ENCODE data around the gene GXYLT1. TPM values are rescaled to one million over a fixed set of nuclear protein-coding genes. Genes with fewer than 3 reads are reported as not detected.

Gene GXYLT1
- total and polyA plus RNA-seq, 2 of the 13 experiments (the other 11 are each of a cell fraction or from before 2014, with no cell fraction given), result 7.8 to 17.0 TPM

DNA sequence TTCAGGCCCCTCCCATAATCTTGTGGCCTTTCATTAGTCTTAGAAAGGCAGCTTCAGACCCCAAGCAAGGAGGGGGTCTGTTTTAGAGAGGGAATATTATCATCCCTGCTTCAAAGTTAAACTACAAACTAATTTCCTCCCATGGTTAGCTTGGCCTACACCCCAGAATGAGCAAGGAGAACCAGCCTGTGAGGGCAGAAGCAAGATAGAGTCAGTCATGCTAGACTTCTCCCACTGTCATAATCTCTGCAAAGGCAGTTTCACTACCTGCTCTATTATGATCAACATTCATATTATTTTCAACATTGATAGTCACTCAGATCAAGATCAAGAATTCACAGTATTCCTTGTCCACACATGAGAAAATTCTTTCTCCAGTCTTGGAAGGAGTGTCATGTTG lies 105.1 kb downstream of the GXYLT1 start (continued):
- no peak for TF ChIP-seq KAT2B (IDR thresholded peaks at IDR 0.05; ENCODE audit: borderline replicate concordance, low read depth, low read length)

DNA sequence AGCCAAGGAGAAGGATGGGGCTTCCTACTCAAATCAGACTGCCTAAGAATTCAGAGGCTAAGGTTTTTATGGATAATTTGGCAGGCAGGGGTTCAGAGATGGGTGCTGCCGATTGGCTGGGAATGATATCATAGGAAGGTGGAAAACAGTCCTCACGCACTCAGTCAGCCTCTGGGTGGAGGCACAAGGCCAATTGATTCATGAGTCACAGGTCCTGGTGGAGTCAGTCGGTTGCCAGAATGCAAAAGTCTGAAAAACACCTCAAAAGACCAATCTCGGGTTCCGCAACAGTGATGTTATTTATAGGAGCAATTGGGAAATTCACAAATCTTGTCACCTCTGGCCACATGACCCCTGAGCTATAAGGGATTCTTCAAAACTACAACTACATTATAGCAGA lies 105.5 kb downstream of the GXYLT1 start:
- in situ Hi-C loops (cut with HindIII; ENCODE audit: extremely low pct_ligation_motif_present, low pct_unique_long_range_greater_than_20kb), result no loop called here
- no peak; the same call in 2 of the 3 replicates for ATAC-seq
- Histone ChIP-seq H3K27ac (ENCODE audit: extremely low read length, insufficient read depth, low read length) (no peak overlapping the region), H4K20me1 (ENCODE audit: insufficient read depth, low read length) (no peaks in the 10 kb centered on the region), H3K4me3 (replicated peaks in 1 of 3; ENCODE audit: insufficient read depth in 1 of 3, low read depth in 2 of 3, low read length in 3 of 3) (no peak overlapping the region), H3K4me2 (ENCODE audit: low read depth, low read length) (no peak overlapping the region), H3K79me2 (ENCODE audit: insufficient read depth, low read length) (no peaks in the 10 kb centered on the region), H3K9me3 (ENCODE audit: low read length) (no peaks in the 10 kb centered on the region), H3K4me1 (ENCODE audit: insufficient read depth, low read length) (no peaks in the 10 kb centered on the region), H2AFZ (ENCODE audit: low read length) (no peak overlapping the region), H3K9ac (ENCODE audit: insufficient read depth, low read depth, low read length) (no peak overlapping the region), H3K27me3 (ENCODE audit: control insufficient read depth in 1 of 2, insufficient read depth in 2 of 2, low read length in 2 of 2) (no peaks in the 10 kb centered on the region; a peak in 1 of 5 replicates), H3K36me3 (replicated peaks in 1 of 2; ENCODE audit: control insufficient read depth in 1 of 2, insufficient read depth in 2 of 2, low read length in 2 of 2) (no peaks in the 10 kb centered on the region)
- POLR2A ChIA-PET, result no interaction called here
- no peak for DNase-seq (ENCODE audit: low spot score)
- no peak for TF ChIP-seq HCFC1 (IDR thresholded peaks at IDR 0.05; ENCODE audit: low read depth, low read length)
- no peak for TF ChIP-seq MYC (CRISPR knock-in tag; IDR thresholded peaks at IDR 0.05; ENCODE audit: borderline replicate concordance)
- TF ChIP-seq, protein P1, sequence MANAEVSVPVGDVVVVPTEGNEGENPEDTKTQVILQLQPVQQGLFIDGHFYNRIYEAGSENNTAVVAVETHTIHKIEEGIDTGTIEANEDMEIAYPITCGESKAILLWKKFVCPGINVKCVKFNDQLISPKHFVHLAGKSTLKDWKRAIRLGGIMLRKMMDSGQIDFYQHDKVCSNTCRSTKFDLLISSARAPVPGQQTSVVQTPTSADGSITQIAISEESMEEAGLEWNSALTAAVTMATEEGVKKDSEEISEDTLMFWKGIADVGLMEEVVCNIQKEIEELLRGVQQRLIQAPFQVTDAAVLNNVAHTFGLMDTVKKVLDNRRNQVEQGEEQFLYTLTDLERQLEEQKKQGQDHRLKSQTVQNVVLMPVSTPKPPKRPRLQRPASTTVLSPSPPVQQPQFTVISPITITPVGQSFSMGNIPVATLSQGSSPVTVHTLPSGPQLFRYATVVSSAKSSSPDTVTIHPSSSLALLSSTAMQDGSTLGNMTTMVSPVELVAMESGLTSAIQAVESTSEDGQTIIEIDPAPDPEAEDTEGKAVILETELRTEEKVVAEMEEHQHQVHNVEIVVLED (CRISPR knock-in tag; IDR thresholded peaks at IDR 0.05; ENCODE audit: borderline replicate concordance), result no peak
- TF ChIP-seq ZNF713 (CRISPR knock-in tag; IDR thresholded peaks at IDR 0.05), result no peak
- TF ChIP-seq ZNF382 (CRISPR knock-in tag; IDR thresholded peaks at IDR 0.05; ENCODE audit: borderline replicate concordance), result no peak
- TF ChIP-seq ZNF891 (CRISPR knock-in tag; IDR thresholded peaks at IDR 0.05), result no peak
- TF ChIP-seq ZNF335 (CRISPR knock-in tag; IDR thresholded peaks at IDR 0.05), result no peak
- no peak for TF ChIP-seq ZNF264 (CRISPR knock-in tag; IDR thresholded peaks at IDR 0.05)
- TF ChIP-seq HMG20B (CRISPR knock-in tag; conservative IDR thresholded peaks at IDR 0.05), result no peak
- TF ChIP-seq, protein P2, sequence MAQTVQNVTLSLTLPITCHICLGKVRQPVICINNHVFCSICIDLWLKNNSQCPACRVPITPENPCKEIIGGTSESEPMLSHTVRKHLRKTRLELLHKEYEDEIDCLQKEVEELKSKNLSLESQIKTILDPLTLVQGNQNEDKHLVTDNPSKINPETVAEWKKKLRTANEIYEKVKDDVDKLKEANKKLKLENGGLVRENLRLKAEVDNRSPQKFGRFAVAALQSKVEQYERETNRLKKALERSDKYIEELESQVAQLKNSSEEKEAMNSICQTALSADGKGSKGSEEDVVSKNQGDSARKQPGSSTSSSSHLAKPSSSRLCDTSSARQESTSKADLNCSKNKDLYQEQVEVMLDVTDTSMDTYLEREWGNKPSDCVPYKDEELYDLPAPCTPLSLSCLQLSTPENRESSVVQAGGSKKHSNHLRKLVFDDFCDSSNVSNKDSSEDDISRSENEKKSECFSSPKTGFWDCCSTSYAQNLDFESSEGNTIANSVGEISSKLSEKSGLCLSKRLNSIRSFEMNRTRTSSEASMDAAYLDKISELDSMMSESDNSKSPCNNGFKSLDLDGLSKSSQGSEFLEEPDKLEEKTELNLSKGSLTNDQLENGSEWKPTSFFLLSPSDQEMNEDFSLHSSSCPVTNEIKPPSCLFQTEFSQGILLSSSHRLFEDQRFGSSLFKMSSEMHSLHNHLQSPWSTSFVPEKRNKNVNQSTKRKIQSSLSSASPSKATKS (CRISPR knock-in tag; IDR thresholded peaks at IDR 0.05), result no peak
- FAIRE-seq, result no peak
- 13% methylated on average over 3 of the region's 5 CpGs for WGBS (ENCODE audit: low lambda C conversion rate)
- intact Hi-C loops (cut with micrococcal nuclease; ENCODE audit: unreplicated experiment), result no loop called here
- BruUV-seq (replicated peaks), result no TSS peak
- CTCF ChIA-PET (ENCODE audit: low intra/inter-chr PET ratio, low total read pairs), result no interaction called here

Measured in HepG2 (cell line).